GM12891 (cell line): Measurements from ENCODE around the gene CAPNS2. TPM values are rescaled to one million over a fixed set of nuclear protein-coding genes. Genes with fewer than 3 reads are reported as not detected.

Experiments used
- DNase-seq: peaks from one replicate; pipeline ENCODE4 v3.0.0; 2011; ENCODE audit warnings: low spot score; ENCODE audit not compliant: insufficient read length
- FAIRE-seq: peaks from 2 replicates; lab custom pipeline; 2011; peaks lifted over from hg19 to GRCh38; lab: Jason Lieb, UNC
- PAX5 ChIP-seq: IDR thresholded peaks from 2 replicates; pipeline ENCODE4 v1.6.1; 2011; ENCODE audit warnings: low read length, moderate library complexity, mild to moderate bottlenecking; ENCODE audit not compliant: insufficient read depth, severe bottlenecking
- POLR2A ChIP-seq: IDR thresholded peaks from 2 replicates; pipeline ENCODE4 v1.6.1; 2011; ENCODE audit warnings: low read depth, low read length, control low read depth
- POLR2AphosphoS5 ChIP-seq: IDR thresholded peaks from 2 replicates; pipeline ENCODE4 v1.6.1; 2011; ENCODE audit warnings: low read depth, low read length, control low read depth
- POU2F2 ChIP-seq: IDR thresholded peaks from 2 replicates; pipeline ENCODE4 v1.6.1; 2011; ENCODE audit warnings: low read depth, mild to moderate bottlenecking, control low read depth, low read length, moderate library complexity
- SPI1 ChIP-seq: IDR thresholded peaks from 2 replicates; pipeline ENCODE4 v1.6.1; 2011; ENCODE audit warnings: low read depth, low read length, control low read depth
- TAF1 ChIP-seq: IDR thresholded peaks from 2 replicates; pipeline ENCODE4 v1.6.1; 2011; ENCODE audit warnings: low read depth, low read length, control low read depth
- polyA plus RNA-seq: library from polyadenylated mRNA; unstranded; fragments of >200 nt; gene quantifications from one replicate; pipeline ENCODE4 v1.2.1, GENCODE V29; 2012; ENCODE audit warnings: low read depth, missing spikeins, inconsistent platforms; ENCODE audit not compliant: missing spikeins

The CAPNS2 gene
- not detected for polyA plus RNA-seq

DNA sequence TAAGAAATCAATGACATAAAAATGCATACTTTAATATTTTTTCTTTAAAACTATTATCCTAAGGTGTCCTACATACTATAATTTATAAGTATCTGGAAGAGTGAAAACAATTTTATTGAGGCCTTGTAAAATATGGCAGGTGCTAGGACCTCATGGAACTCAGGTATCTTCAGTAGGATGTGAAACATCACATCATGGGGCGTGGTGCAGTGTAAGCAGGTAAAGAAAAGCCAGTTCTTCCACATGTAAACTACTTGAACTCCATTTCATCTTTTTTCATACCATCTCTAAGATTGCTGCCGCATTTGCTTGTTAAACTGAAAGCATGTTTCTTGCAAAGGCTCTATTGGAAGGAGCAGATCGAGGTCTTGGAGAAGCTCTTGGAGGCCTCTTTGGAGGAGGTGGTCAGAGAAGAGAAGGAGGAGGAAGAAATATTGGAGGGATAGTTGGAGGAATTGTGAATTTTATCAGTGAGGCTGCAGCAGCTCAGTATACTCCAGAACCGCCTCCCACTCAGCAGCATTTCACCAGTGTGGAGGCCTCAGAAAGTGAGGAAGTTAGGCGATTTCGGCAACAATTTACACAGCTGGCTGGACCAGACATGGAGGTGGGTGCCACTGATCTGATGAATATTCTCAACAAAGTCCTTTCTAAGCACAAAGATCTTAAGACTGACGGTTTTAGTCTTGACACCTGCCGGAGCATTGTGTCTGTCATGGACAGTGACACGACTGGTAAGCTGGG lies at the start of gene CAPNS2:
Gene CAPNS2 (plus strand): TSS at position 253 of the 744 bp plus-strand sequence. CDS start 73 bp downstream, at position 326.
- no peak for DNase-seq
- FAIRE-seq, result no peak

GRCh38 chr16:55521792-55522191 lies 44.7 kb upstream of the CAPNS2 start:
- DNase-seq (no peak), FAIRE-seq (no peak)
- TF ChIP-seq POLR2A, result no peak
- TF ChIP-seq POU2F2, result no peak
- no peak for TF ChIP-seq POLR2AphosphoS5

More for the DNA sequence above, at the start of gene CAPNS2:
- TF ChIP-seq TAF1 (no peak), SPI1 (no peak), POLR2AphosphoS5 (no peak), POLR2A (no peak), PAX5 (no peak), POU2F2 (no peak)

- no peak for DNase-seq
- FAIRE-seq, result no peak
- no peak for TF ChIP-seq POLR2A
- TF ChIP-seq POU2F2, result no peak
- no peak for TF ChIP-seq POLR2AphosphoS5
- no peak for TF ChIP-seq SPI1
- no peak for TF ChIP-seq PAX5
- no peak for TF ChIP-seq TAF1
These were observed 40.0 kb upstream of the CAPNS2 start for GRCh38 chr16:55526441-55526840.

- DNase-seq, result no peak
- no peak for FAIRE-seq
- no peak for TF ChIP-seq POLR2A
- TF ChIP-seq SPI1, result no peak
- no peak for TF ChIP-seq POLR2AphosphoS5
- TF ChIP-seq TAF1, result no peak
- no peak for TF ChIP-seq POU2F2
- TF ChIP-seq PAX5, result no peak
These were observed 38.6 kb upstream of the CAPNS2 start for GRCh38 chr16:55527885-55528284.

- FAIRE-seq, result no peak
- DNase-seq, result no peak
- TF ChIP-seq POU2F2 (no peak), SPI1 (no peak), PAX5 (no peak), TAF1 (no peak), POLR2AphosphoS5 (no peak), POLR2A (no peak)
These were observed 37.5 kb upstream of the CAPNS2 start for GRCh38 chr16:55529018-55529417.

- DNase-seq (no peak), FAIRE-seq (no peak)
- TF ChIP-seq TAF1, result no peak
- TF ChIP-seq POLR2AphosphoS5, result no peak
- no peak for TF ChIP-seq POLR2A
- TF ChIP-seq SPI1, result no peak
- no peak for TF ChIP-seq POU2F2
- TF ChIP-seq PAX5, result no peak
These were observed 36.1 kb upstream of the CAPNS2 start for GRCh38 chr16:55530316-55530856.

DNA sequence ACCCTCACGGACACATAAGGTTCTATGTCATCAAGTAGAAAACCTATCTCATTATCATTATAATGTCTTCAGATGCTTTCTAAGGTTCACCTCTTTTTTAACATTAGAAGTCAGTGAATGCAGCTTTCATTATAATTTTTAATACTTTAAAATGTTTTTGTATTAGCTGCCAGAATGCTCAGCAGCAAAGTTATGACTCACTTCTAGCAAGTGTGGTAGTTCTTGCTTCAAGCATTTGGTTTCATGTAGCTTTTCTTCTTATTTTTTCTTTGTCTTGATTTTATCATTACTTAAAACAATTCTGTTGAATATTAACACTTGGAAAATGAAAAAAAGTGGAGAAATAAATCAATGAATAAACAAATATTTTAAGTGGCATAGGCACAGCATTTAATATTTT lies 34.3 kb upstream of the CAPNS2 start:
- no peak for DNase-seq
- TF ChIP-seq TAF1 (no peak), PAX5 (no peak)
- FAIRE-seq, result no peak

DNA sequence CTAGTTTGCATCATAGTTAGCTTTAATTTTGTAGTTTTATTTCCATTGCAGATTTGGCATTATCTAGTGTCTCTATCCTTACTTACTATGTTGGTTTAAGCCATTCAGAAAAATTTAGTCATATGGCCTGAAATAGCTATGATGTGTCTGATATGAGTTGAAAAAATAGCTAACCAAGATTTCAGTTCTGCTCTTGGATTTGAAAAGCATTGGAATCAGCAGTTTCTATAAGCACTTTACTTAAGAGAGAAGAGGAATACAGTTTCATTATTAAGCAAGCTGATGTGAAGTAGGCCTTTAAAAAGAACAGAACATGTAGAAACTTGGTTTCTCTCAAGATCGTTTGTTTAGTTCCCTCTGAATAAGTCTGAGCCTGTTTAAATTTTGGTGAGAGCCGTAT lies 31.7 kb upstream of the CAPNS2 start:
- no peak for FAIRE-seq

DNA sequence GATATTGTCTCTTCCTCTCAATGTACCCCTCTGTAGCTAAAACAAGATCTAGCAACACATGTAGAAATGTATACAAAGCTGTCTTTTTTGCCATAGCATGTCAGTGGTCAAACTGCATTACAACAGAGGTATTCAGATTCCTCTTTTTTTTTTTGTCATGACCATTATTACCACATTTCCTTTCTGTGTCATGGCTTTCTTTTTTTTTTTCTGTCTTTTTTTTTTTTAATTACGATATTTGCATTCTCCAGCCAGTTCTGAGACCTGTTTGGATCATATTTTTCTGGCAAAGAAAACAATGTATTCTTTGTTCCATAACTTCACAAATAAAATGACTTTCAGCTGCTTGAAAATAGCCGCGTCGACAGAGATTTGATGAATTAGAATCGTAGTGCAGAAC lies 27.4 kb upstream of the CAPNS2 start:
- TF ChIP-seq SPI1, result no peak
- TF ChIP-seq POLR2A, result no peak
- no peak for TF ChIP-seq POU2F2
- no peak for TF ChIP-seq POLR2AphosphoS5
- no peak for TF ChIP-seq TAF1
- TF ChIP-seq PAX5, result no peak
- FAIRE-seq, result no peak
- no peak for DNase-seq

More for the DNA sequence above, 31.7 kb upstream of the CAPNS2 start:
- DNase-seq, result no peak
- TF ChIP-seq TAF1 (no peak), SPI1 (no peak), POLR2AphosphoS5 (no peak), POLR2A (no peak)
